C4-2B (cell line): ENCODE results near the gene GYPC.

Experiments used
- H3K27ac ChIP-seq: fragments of 450-650 bp; 2 replicates; pipeline ENCODE4 v1.5.1; 2017
- CTCF ChIP-seq: fragments of 450-650 bp; conservative IDR thresholded peaks from 2 replicates; pipeline ENCODE4 v1.5.1; 2017; ENCODE audit warnings: mild to moderate bottlenecking
- ZFX ChIP-seq: fragments of 450-650 bp; IDR thresholded peaks from 2 replicates; pipeline ENCODE4 v1.6.1; 2017

GYPC gene

GRCh38 chr2:126731353-126731752 lies 75.4 kb downstream of the GYPC start:
- no peak overlapping the region for H3K27ac ChIP-seq
- no peak for TF ChIP-seq ZFX
- no peak for TF ChIP-seq CTCF

GRCh38 chr2:126732682-126733245 lies 76.8 kb downstream of the GYPC start:
- H3K27ac ChIP-seq = no peak overlapping the region
- TF ChIP-seq CTCF = no peak
- TF ChIP-seq ZFX = no peak

- TF ChIP-seq ZFX = no peak
- TF ChIP-seq CTCF = no peak
- H3K27ac ChIP-seq = no peak overlapping the region
Observed at GRCh38 chr2:126733795-126734194, 77.8 kb downstream of the GYPC start.

GRCh38 chr2:126736133-126736874 lies 80.3 kb downstream of the GYPC start:
- TF ChIP-seq ZFX (no peak), CTCF (no peak)
- no peak overlapping the region for H3K27ac ChIP-seq

- no peak overlapping the region for H3K27ac ChIP-seq
- TF ChIP-seq CTCF (no peak), ZFX (no peak)
Observed at GRCh38 chr2:126739141-126739540, 83.2 kb downstream of the GYPC start.

GRCh38 chr2:126744640-126745039 lies 88.7 kb downstream of the GYPC start:
- TF ChIP-seq CTCF = no peak
- TF ChIP-seq ZFX = no peak
- H3K27ac ChIP-seq = no peak overlapping the region
